ENCODE data around the gene RBKS.

- TF ChIP-seq CTCF (conservative IDR thresholded peaks at IDR 0.05 in 1 of 2, IDR thresholded peaks at IDR 0.05 in 1 of 2; ENCODE audit: low read depth in 1 of 2, low read length in 2 of 2) (no peak), EZH2 (IDR thresholded peaks at IDR 0.05; ENCODE audit: low read length, missing control alignments) (no peak)
Observed at GRCh38 chr2:27765621-27766286, 124.4 kb downstream of the RBKS start.
